GM21786 (cell line): ENCODE results near the gene RCOR2.

Experiments used
- ATAC-seq: cut with Tn5 transposase; IDR thresholded peaks from one replicate; pipeline ENCODE4 v1.9.1; 2021; ENCODE audit not compliant: unreplicated experiment

Gene RCOR2

GRCh38 chr11:63908631-63909401 is 8.1 kb downstream of the RCOR2 start:
- no peak for ATAC-seq

GRCh38 chr11:63907808-63908530 is 9.0 kb downstream of the RCOR2 start:
- ATAC-seq = no peak

GRCh38 chr11:63907063-63907462 is 9.9 kb downstream of the RCOR2 start:
- ATAC-seq = no peak

- ATAC-seq = no peak
Measured at GRCh38 chr11:63906585-63906984, 10.4 kb downstream of the RCOR2 start.

GRCh38 chr11:63906087-63906486 is 10.9 kb downstream of the RCOR2 start:
- no peak for ATAC-seq

GRCh38 chr11:63905179-63905578 is 11.8 kb downstream of the RCOR2 start:
- no peak for ATAC-seq

- no peak for ATAC-seq
Measured at GRCh38 chr11:63904743-63905142, 12.2 kb downstream of the RCOR2 start.

- no peak for ATAC-seq
Measured at GRCh38 chr11:63903884-63904283, 13.1 kb downstream of the RCOR2 start.

GRCh38 chr11:63901660-63902059 is 15.3 kb downstream of the RCOR2 start:
- ATAC-seq = no peak

- ATAC-seq = no peak
Measured at GRCh38 chr11:63897459-63898146, 19.4 kb downstream of the RCOR2 start.

GRCh38 chr11:63896071-63896470 is 20.9 kb downstream of the RCOR2 start:
- ATAC-seq = no peak

- no peak for ATAC-seq
Measured at GRCh38 chr11:63893355-63893754, 23.6 kb downstream of the RCOR2 start.

- ATAC-seq = no peak
Measured at GRCh38 chr11:63892228-63892627, 24.7 kb downstream of the RCOR2 start.

GRCh38 chr11:63890368-63890767 is 26.6 kb downstream of the RCOR2 start:
- ATAC-seq = no peak

- no peak for ATAC-seq
Measured at GRCh38 chr11:63889344-63889743, 27.6 kb downstream of the RCOR2 start.

- peak; percentile 76 for ATAC-seq
Measured at GRCh38 chr11:63888170-63889086, 28.5 kb downstream of the RCOR2 start.

- no peak for ATAC-seq
Measured at GRCh38 chr11:63887386-63887999, 29.5 kb downstream of the RCOR2 start.

- ATAC-seq = no peak
Measured at GRCh38 chr11:63884196-63884932, 32.6 kb downstream of the RCOR2 start.

GRCh38 chr11:63883791-63884190 is 33.2 kb downstream of the RCOR2 start:
- ATAC-seq = no peak
